ENCODE results near the gene OR6P1.

DNA sequence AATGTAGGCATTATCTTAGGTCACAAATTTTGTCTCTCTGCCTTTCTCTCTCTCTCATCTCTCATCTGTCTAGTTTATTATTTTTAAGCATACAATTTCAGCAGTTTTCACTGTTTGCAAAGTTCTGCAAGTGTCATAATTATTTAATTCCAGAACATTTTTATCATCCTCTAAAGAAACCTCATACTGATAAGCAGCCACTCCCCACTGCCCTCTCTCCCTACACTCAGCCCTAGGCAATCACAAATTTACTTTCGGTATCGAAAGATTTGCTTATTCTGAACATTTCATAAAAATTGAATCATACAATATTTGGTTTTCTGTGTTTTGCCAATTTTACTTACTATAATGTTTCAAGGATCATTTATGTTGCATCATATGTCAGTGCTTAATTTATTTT is 32.8 kb downstream of the OR6P1 start:
- TF ChIP-seq, protein P1, sequence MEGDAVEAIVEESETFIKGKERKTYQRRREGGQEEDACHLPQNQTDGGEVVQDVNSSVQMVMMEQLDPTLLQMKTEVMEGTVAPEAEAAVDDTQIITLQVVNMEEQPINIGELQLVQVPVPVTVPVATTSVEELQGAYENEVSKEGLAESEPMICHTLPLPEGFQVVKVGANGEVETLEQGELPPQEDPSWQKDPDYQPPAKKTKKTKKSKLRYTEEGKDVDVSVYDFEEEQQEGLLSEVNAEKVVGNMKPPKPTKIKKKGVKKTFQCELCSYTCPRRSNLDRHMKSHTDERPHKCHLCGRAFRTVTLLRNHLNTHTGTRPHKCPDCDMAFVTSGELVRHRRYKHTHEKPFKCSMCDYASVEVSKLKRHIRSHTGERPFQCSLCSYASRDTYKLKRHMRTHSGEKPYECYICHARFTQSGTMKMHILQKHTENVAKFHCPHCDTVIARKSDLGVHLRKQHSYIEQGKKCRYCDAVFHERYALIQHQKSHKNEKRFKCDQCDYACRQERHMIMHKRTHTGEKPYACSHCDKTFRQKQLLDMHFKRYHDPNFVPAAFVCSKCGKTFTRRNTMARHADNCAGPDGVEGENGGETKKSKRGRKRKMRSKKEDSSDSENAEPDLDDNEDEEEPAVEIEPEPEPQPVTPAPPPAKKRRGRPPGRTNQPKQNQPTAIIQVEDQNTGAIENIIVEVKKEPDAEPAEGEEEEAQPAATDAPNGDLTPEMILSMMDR (IDR thresholded peaks at IDR 0.05; ENCODE audit: low read length), result no peak
- TF ChIP-seq EZH2 (optimal IDR thresholded peaks at IDR 0.05; ENCODE audit: low read depth, low read length), result no peak

Data from MM.1S (cell line).